Spleen (tissue), 7 donors: ENCODE results near the gene SIRPA.

Experiments
- CTCF ChIP-seq, 11 experiments: fragments of 200-600 bp in 7 of 11; fragments of 450-650 bp in 4 of 11; sonication (generic) in 4 of 11; IDR thresholded peaks in 8 of 11; conservative IDR thresholded peaks in 3 of 11; 1 replicate in 7 of 11; 2 replicates in 4 of 11; pipeline versions ENCODE4 v1.4.0 to v1.8.0; 2016 to 2021; ENCODE audit warnings: antibody characterized with exemption in 11 of 11, inconsistent platforms in 4 of 11, mild to moderate bottlenecking in 1 of 11
- POLR2A ChIP-seq, 3 donors: fragments of 450-650 bp; IDR thresholded peaks; one replicate each; pipeline ENCODE4 v1.5.1; 2017; ENCODE audit warnings: antibody characterized with exemption in 3 of 3, mild to moderate bottlenecking in 1 of 3
- donor health status: DM: no; HTN: no; CAD: no; lungs with moderate emphysema.
- donor health status: DM: no; HTN: no; CAD: no.
- donor health status: DM: no; HTN: no; CAD: no.

GRCh38 chr20:1866834-1867233 is 28.4 kb upstream of the SIRPA start:
- no peak for TF ChIP-seq CTCF (IDR thresholded peaks at IDR 0.05 in 8 of 11, conservative IDR thresholded peaks at IDR 0.05 in 3 of 11)
- no peak for TF ChIP-seq POLR2A (IDR thresholded peaks at IDR 0.05)
